HG03135 (cell line): Measurements from ENCODE around the gene CCDC187.

Source experiments
- ATAC-seq: cut with Tn5 transposase; IDR thresholded peaks from one replicate; pipeline ENCODE4 v1.9.1; 2021; ENCODE audit warnings: mild to moderate bottlenecking, moderate library complexity; ENCODE audit not compliant: unreplicated experiment

CCDC187 gene

GRCh38 chr9:136231478-136232297, 72.2 kb downstream of the CCDC187 start:
- no peak for ATAC-seq

- no peak for ATAC-seq
Measured at GRCh38 chr9:136230773-136231172, 73.1 kb downstream of the CCDC187 start.

GRCh38 chr9:136230365-136230764, 73.5 kb downstream of the CCDC187 start:
- ATAC-seq: no peak

- ATAC-seq: no peak
Measured at GRCh38 chr9:136229096-136230065, 74.5 kb downstream of the CCDC187 start.

GRCh38 chr9:136228107-136228875, 75.6 kb downstream of the CCDC187 start:
- ATAC-seq: no peak

GRCh38 chr9:136226680-136227407, 77.0 kb downstream of the CCDC187 start:
- ATAC-seq: no peak

DNA sequence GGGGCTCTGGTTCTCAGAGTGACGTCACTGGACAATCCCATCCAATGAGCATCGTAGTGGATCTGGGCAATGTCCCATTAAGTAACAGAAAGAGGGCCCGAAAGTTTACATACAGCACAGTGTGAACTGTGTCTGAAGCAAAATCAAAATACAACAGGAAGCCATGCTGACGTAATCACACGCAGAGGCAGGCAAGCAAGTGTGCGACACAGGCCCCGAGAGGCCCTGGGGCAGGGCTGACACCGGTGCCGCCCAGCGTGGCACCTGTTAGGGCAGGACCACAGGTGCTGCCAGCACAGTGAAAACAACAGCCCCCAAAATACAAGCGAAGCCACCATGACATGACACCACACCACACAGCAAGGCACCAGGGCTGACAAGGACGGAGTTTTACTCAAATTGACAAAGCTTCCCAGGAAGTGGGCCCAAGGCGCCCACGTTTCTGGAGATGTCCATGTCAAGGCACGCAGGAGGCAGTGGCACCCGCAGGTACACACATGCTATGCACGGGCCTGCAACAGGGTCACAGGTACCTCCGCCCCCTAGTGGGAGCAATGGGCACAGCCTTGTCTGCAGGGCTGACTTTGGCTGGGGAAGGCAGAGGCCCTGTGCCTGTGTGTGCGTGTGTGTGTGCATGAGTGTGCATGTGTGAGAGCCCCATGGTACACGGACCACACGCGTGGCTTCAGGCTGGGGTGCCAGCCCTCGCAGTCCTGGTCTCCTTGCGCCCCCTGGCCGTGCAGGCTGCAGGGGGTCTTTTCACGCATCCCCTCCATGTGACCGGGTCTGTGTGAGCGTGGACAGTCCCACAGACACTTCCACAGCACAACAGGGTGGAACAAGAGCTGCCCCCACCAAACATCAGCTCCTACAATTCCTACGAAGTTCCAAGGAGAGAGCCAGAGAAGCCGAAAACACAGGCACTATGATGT, 77.9 kb downstream of the CCDC187 start:
- ATAC-seq: peak; percentile 45

DNA sequence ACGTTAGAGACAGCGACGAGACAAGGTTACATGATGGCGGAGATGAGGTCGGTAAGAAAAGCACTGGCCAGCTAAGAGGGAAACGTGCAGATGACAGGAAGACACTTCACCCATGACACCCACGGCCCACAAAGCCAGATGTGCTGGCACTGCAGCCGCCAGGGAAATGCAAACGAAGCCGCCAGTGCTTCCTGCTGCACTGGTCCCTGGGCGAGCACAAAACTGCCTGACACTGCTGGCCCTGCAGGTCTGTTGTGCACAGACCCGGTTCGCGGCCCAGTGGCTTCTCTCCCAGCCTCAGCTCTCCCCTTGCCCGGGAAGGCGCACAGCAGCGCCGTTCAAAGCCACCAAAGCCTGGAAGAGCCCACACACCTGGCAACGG, 78.5 kb downstream of the CCDC187 start:
- ATAC-seq: peak; percentile 52

GRCh38 chr9:136223871-136224640, 79.8 kb downstream of the CCDC187 start:
- ATAC-seq: no peak

GRCh38 chr9:136222906-136223285, 81.0 kb downstream of the CCDC187 start:
- no peak for ATAC-seq

DNA sequence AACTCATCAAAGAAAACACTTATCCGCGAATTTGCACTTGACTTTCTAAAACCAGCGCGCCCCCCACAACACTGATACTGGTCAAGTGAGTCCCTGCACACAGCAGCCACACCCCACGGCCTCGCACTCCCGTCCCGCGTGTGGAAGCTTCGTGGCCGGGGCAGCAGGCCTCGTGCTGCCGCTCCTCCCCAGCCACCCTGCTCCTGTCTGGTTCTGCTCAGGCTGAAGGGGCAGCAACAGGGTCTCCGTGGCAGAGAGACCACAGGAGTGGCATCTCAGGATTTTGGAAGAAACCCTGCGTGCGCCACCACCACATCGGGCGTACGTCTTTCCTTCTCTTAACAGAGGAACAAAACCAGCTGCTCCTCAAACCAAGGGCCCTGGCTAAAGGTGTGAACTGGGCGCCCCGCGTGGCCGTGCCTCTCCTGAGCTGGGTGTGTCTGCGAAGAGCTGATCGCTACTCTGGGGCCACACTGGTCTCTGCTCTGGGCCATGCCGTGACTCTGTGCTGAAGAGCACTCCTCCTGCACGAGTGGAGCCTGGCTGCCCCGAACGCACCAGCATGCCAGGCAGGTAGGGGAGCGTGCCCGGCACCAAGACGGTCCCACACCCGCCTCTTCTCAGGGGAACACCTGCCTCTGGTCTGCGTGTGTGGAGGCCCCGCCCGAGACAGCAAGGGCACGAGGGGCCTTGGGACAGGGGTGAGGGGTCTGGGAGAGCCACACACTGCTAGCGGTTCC, 81.6 kb downstream of the CCDC187 start:
- ATAC-seq: no peak

GRCh38 chr9:136220017-136220729, 83.7 kb downstream of the CCDC187 start:
- ATAC-seq: no peak

DNA sequence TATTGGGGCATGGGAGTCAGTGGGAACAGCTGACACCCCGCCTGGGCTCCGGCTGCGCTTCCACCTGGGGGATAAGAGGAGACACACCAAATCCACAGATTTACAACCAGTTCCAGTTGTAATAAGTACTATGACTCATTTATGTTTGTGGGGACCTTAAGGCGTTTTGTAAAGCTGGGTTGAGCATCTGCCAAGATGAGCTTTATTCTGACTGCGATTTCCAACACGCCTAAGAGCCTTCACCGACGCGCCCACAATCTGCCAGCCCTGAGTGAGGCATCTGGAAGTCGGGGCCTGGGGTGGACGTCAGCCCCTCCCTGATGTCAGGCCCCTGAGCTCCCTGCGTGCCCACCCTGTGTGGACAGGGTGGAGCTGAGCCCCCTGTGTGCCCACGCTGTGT, 84.6 kb downstream of the CCDC187 start:
- no peak for ATAC-seq

DNA sequence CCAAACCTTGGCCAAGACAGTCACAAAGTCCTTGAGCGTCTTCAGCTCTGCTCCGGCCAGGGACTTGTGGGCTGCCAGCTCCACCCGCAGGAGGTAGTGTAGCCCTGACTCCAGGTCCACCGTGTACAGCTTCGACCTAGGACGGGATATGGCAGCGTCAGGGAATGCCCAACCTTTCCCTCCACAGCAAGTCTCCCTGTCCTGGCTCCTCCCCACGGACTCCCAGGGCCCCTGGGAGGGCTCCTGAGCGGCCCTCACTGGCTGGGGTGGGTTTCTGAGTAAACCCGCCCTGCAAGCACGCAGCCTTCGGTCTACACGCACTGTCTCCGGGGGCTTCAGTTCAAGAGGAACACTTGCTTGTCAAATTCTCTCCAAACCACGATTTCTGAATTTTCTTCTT, 85.2 kb downstream of the CCDC187 start:
- ATAC-seq: no peak

DNA sequence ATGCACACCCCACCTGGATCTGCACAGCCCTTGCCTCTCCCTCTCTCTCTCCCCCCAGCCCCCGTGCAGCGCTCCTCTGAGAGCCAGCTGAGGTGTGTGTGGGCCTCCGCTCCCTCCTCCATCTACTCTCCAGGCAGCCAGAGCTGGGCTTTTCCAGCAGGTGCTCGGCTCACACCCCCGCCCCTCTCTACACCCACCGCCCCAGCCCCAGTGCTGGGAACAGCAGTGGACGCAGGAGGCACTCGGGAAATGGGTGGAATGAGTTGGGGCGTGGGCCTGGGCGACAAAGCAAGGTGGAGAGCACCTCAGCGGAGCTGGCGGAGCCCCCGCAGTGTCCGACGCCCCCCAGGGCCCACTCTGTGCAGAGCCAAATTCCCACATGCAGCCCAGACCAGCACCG, 85.6 kb downstream of the CCDC187 start:
- no peak for ATAC-seq

GRCh38 chr9:136216541-136217244, 87.2 kb downstream of the CCDC187 start:
- no peak for ATAC-seq

DNA sequence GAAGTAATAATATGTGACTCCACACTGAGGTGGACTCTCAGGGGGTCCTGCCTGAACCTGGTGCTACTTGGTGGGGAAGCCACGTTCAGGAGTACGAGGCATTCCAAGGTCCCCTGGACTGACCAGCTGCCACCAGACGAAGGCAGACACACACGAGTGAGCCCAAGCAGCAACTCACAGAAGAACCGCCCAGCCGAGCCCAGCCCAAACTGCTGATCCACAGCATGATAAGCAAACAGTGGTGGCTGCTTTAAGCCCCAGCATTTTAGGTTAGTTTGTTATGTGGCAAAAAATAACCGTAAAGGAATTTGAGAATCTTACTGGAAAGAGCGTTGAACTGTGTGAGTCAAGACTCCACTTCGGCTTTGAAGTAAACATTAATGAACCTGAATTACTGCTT, 90.2 kb downstream of the CCDC187 start:
- ATAC-seq: no peak
